GM21423 (cell line): ENCODE measurements around the gene ZNF284.
A peak's percentile ranks its signal among the peaks of the same experiment; 100 is the strongest.

ENCODE experiments used
- ATAC-seq: cut with Tn5 transposase; IDR thresholded peaks from one replicate; pipeline ENCODE4 v1.9.1; 2021; ENCODE audit warnings: mild to moderate bottlenecking, moderate library complexity; ENCODE audit not compliant: unreplicated experiment

Gene ZNF284

GRCh38 chr19:44071824-44072542, at the start of gene ZNF284:
Gene ZNF284, plus strand, starts transcription at chr19:44072159. Its CDS starts 4,231 bp downstream, at chr19:44076390.
- peak; percentile 97 for ATAC-seq

GRCh38 chr19:44024900-44025216, 47.1 kb upstream of the ZNF284 start:
- no peak for ATAC-seq

- ATAC-seq: peak; percentile 96
Observed at GRCh38 chr19:44025217-44025936, 46.6 kb upstream of the ZNF284 start, which contains the start of gene ZNF222. Gene ZNF222, plus strand, starts transcription at chr19:44025379. Its CDS starts 58 bp downstream, at chr19:44025437.

GRCh38 chr19:44026622-44027021, 45.3 kb upstream of the ZNF284 start:
- no peak for ATAC-seq

- ATAC-seq: no peak
Observed at GRCh38 chr19:44032001-44032610, 39.9 kb upstream of the ZNF284 start.

- ATAC-seq: no peak
Observed at GRCh38 chr19:44042147-44042546, 29.8 kb upstream of the ZNF284 start.

GRCh38 chr19:44050740-44051649, 21.0 kb upstream of the ZNF284 start:
- ATAC-seq: no peak

GRCh38 chr19:44051650-44052402, 20.1 kb upstream of the ZNF284 start, which contains the start of gene ZNF223:
Gene ZNF223, plus strand, starts transcription at chr19:44052036. Its CDS starts 3,141 bp downstream, at chr19:44055177.
- ATAC-seq: peak; percentile 91

- no peak for ATAC-seq
Observed at GRCh38 chr19:44055870-44056269, 16.1 kb upstream of the ZNF284 start.

- no peak for ATAC-seq
Observed at GRCh38 chr19:44059229-44059628, 12.7 kb upstream of the ZNF284 start.

GRCh38 chr19:44061038-44061437, 10.9 kb upstream of the ZNF284 start:
- ATAC-seq: no peak

GRCh38 chr19:44066305-44066704, 5.7 kb upstream of the ZNF284 start:
- ATAC-seq: no peak

GRCh38 chr19:44069415-44069814, 2.5 kb upstream of the ZNF284 start:
- ATAC-seq: no peak

- ATAC-seq: no peak
Observed at GRCh38 chr19:44072543-44073401, 813 bp downstream of the ZNF284 start.

- no peak for ATAC-seq
Observed at GRCh38 chr19:44076325-44076724, 4.4 kb downstream of the ZNF284 start.

GRCh38 chr19:44092108-44092507, 20.1 kb downstream of the ZNF284 start:
- no peak for ATAC-seq

GRCh38 chr19:44093931-44094765, 22.2 kb downstream of the ZNF284 start, which contains the start of gene ZNF224:
Gene ZNF224, plus strand, starts transcription at chr19:44094361. Its CDS starts 3,513 bp downstream, at chr19:44097874.
- ATAC-seq: peak; percentile 92

- no peak for ATAC-seq
Observed at GRCh38 chr19:44107751-44108150, 35.8 kb downstream of the ZNF284 start.
